ENCODE data around the gene ZRSR2. TPM values are rescaled to one million over a fixed set of nuclear protein-coding genes. Genes with fewer than 3 reads are reported as not detected.
A peak's percentile ranks its signal among the peaks of the same experiment; 100 is the strongest.
"Not testable (repeated sequence)": the region's sequence is repeated elsewhere in the genome, so short reads cannot be mapped to it uniquely, and the experiment has no call there.

ZRSR2 gene
- total RNA-seq, 4 donors from 2014 or later: 8.3 to 12.0 (median 11.0) TPM

DNA sequence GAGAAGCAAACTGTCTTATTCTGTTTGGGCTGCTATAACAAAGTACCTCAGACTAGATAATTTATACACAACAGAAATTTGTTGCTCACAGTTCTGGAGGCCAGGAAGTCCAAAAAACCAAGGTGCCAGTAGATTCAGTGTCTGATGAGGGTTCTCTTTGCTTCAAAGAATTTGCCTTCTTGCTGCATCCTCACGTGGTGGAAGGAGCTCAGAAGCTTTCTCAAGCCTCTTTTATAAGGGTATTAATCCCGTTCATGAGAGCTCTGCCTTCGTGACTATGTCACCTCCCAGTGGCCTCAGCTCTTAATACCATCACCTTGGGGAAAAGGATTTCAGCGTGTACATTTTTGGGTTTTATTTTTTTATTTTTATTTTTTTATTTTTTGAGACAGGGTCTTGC is 32.1 kb upstream of the ZRSR2 start:
- no peak for ATAC-seq
- TF ChIP-seq POLR2AphosphoS5 (IDR thresholded peaks at IDR 0.05): no peak
- no peaks in the 10 kb centered on the region for H3K36me3 ChIP-seq
- peaks cover 0 to 7% (median 0%) of the 10 kb centered on the region in 3 donors for H3K4me1 ChIP-seq
- no peaks in the 10 kb centered on the region for H3K27me3 ChIP-seq
- no peak overlapping the region for H3K4me3 ChIP-seq
- 20 to 70% methylated on average over 1 to 4 of the region's 4 CpGs for WGBS, 2 donors (ENCODE audit: low coverage in 1 of 2)
- no peak overlapping the region for H3K27ac ChIP-seq
- H3K9me3 ChIP-seq: no peaks in the 10 kb centered on the region

DNA sequence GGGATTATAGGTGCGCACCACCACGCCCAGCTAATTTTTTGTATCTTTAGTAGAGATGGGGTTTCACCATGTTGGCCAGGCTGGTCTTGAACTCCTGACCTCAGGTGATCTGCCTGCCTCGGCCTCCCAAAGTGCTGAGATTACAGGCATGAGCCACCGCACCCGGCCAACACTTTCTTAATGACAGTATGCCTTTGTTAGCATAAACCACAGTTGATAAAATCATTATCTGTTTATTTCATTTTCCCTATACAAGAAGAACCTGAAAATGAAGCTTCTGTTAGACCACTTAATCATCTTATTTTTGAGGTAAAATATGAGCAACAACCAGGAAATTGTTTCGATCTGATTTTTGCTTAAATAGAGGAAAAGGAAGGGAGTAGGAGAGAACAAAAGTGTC is 30.4 kb upstream of the ZRSR2 start:
- not testable (repeated sequence) for H3K27me3 ChIP-seq, H3K9me3 ChIP-seq, ATAC-seq, H3K27ac ChIP-seq, H3K4me1 ChIP-seq, H3K4me3 ChIP-seq, H3K36me3 ChIP-seq
- WGBS, 2 donors (ENCODE audit: low coverage in 1 of 2): 80 to 86% methylated on average over 1 of the region's 6 CpGs

DNA sequence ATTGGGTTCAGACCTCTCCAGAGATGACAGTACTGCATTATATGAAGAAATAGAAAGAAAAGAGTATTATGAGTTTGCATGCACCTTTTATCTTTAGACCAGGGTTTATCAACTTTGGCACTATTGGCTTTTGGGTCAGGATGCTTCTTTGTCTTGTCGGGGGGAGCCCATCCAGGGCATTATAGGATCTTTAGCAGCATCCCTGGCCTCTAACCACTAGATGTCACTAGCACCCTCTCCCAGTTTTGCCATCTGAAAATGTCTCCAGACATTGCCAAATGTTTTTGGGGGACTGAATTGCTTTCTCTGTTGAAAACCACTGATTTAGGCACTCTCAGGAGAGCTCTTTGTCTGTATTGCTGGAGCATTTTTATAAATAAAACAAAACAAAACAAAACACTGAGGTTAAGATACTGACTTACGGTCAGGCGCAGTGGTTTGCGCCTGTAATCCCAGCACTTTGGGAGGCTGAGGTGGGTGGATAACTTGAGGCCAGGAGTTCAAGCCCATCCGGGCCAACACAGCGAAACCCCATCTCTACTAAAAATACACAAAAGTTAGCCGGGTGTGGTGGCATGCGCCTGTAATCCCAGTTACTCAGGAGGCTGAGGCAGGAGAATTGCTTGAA is 28.6 kb upstream of the ZRSR2 start:
- peaks cover 0 to 7% (median 0%) of the 10 kb centered on the region in 3 donors for H3K4me1 ChIP-seq
- TF ChIP-seq EP300 (IDR thresholded peaks at IDR 0.05) (no peak), POLR2AphosphoS5 (IDR thresholded peaks at IDR 0.05) (no peak), POLR2A (IDR thresholded peaks at IDR 0.05) (no peak)
- TF ChIP-seq, protein P1, sequence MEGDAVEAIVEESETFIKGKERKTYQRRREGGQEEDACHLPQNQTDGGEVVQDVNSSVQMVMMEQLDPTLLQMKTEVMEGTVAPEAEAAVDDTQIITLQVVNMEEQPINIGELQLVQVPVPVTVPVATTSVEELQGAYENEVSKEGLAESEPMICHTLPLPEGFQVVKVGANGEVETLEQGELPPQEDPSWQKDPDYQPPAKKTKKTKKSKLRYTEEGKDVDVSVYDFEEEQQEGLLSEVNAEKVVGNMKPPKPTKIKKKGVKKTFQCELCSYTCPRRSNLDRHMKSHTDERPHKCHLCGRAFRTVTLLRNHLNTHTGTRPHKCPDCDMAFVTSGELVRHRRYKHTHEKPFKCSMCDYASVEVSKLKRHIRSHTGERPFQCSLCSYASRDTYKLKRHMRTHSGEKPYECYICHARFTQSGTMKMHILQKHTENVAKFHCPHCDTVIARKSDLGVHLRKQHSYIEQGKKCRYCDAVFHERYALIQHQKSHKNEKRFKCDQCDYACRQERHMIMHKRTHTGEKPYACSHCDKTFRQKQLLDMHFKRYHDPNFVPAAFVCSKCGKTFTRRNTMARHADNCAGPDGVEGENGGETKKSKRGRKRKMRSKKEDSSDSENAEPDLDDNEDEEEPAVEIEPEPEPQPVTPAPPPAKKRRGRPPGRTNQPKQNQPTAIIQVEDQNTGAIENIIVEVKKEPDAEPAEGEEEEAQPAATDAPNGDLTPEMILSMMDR (IDR thresholded peaks at IDR 0.05): peak; percentile 33 to 78 (median 38)
- no peaks in the 10 kb centered on the region for H3K27me3 ChIP-seq
- H3K36me3 ChIP-seq: no peaks in the 10 kb centered on the region
- H3K9me3 ChIP-seq: no peaks in the 10 kb centered on the region
- 13% methylated on average over 1 of the region's 8 CpGs; no CpG with 5 or more reads in 1 of the 2 donors for WGBS, 2 donors (ENCODE audit: low coverage in 1 of 2)
- no peak overlapping the region for H3K4me3 ChIP-seq
- no peak for ATAC-seq
- no peak overlapping the region for H3K27ac ChIP-seq

DNA sequence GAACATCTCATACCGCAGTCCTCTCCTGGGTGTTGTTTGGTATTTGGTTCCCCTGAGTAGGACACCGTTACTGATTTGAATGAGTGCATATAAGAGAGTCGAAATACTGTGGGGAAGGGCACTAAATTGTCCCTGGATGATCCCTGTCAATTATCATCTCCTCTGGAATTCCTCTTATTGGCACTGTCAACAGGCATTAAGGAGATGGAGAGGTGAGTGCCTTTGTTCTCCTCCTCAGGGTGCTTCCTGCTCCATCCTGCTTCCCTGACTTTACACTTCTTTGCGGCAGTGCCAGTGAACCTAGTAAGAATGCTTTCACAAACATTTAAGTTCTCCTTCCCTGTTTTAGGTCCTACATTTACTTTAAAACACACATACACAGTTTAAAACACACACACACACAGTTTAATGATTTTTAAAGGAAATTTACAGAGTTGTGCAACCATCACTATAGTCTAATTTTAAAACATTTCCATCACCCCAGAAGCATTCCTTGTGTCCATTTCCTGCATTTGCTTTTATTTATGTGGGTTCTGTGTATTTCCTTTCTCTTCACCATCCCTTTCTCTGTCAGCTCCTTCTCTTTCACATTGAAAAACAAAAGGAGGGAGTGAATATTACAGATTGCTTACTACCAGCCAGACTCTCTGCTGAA is 20.9 kb upstream of the ZRSR2 start:
- H3K9me3 ChIP-seq: no peaks in the 10 kb centered on the region
- no peak for ATAC-seq
- H3K4me1 ChIP-seq: no peaks in the 10 kb centered on the region
- no peak overlapping the region for H3K27ac ChIP-seq
- 69 to 71% methylated on average over 3 to 4 of the region's 4 CpGs for WGBS, 2 donors (ENCODE audit: low coverage in 1 of 2)
- no peak overlapping the region for H3K4me3 ChIP-seq
- TF ChIP-seq, protein P1 (IDR thresholded peaks at IDR 0.05): no peak
- TF ChIP-seq POLR2AphosphoS5 (IDR thresholded peaks at IDR 0.05): no peak
- no peaks in the 10 kb centered on the region for H3K27me3 ChIP-seq
- H3K36me3 ChIP-seq: no peaks in the 10 kb centered on the region

DNA sequence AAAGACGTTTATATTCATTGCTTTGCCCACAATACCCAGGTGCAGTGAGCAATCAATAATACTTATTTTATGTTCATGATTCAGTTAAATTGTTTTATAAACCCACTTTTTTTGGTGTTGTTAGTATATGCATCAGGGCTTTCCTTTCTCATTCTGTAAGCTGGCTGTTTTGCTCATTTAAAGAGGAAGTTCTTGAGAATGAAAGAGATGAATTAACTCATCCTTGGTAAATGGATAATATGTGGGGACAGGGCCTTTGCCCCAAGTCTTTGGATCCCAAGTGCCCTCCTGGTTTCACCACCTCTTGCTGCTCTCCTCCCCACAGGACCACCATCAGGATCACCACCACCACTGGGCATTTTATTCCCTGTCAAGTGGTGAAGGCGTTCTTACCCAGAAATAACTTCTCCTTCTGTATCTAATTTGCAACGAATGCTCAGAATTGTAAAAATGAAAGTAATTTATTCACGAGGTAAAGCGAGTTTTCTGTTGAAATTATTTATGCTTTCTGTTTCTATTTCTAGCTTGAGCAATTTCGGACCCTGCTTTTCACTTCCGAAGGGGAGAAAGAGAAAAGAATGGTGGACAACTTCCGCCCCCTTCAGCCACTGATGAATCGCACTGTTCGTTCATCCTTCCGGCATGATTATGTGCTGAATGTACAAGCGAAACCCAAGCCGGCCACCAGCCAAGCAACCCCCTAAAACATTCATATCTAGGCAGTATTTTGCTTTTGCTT is 8.2 kb upstream of the ZRSR2 start:
- no peaks in the 10 kb centered on the region for H3K4me1 ChIP-seq
- WGBS, 2 donors (ENCODE audit: low coverage in 1 of 2): 44 to 77% methylated on average over 1 to 13 of the region's 13 CpGs
- H3K27ac ChIP-seq: no peak overlapping the region
- H3K27me3 ChIP-seq: no peaks in the 10 kb centered on the region
- ATAC-seq: no peak
- H3K9me3 ChIP-seq: no peaks in the 10 kb centered on the region
- peaks cover 0 to 56% of the 10 kb centered on the region in 2 donors for H3K36me3 ChIP-seq
- TF ChIP-seq EP300 (IDR thresholded peaks at IDR 0.05) (no peak), POLR2AphosphoS5 (IDR thresholded peaks at IDR 0.05) (no peak)
- no peak overlapping the region for H3K4me3 ChIP-seq

DNA sequence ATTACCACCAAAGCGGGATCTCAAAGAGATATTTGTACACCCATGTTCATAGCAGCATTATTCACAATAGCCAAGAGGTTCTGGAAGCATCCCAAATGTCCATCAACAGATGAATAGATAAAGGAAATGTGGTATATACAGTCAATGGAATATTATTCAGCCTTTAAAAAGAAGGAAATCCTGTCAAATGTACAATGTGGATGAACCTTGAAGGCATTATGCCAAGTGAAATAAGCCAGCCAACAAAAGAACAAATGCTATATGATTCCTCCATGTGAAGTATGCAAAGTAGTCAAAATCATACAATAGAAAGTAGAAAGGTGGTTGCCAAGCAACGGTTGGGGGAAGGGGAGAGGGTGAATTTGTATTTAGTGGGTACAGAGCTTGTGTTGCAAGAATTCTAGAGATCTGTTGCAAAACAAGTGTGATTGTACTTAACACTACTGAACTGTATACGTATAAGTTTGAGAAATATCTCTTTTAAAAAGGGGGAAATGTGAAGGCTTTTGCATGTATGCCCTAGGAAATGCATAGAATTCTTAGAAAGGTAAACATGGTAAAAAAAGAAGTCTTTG is 5.0 kb upstream of the ZRSR2 start:
- 86 to 92% methylated on average over 2 of the region's 3 CpGs for WGBS, 2 donors (ENCODE audit: low coverage in 1 of 2)
- ATAC-seq: no peak
- TF ChIP-seq, protein P1 (IDR thresholded peaks at IDR 0.05): no peak
- TF ChIP-seq EP300 (IDR thresholded peaks at IDR 0.05): no peak
- TF ChIP-seq POLR2AphosphoS5 (IDR thresholded peaks at IDR 0.05): no peak
- TF ChIP-seq POLR2A (IDR thresholded peaks at IDR 0.05): no peak
- no peak overlapping the region for H3K4me3 ChIP-seq
- no peaks in the 10 kb centered on the region for H3K27me3 ChIP-seq
- peaks cover 0 to 4% (median 0%) of the 10 kb centered on the region in 3 donors for H3K4me1 ChIP-seq
- no peaks in the 10 kb centered on the region for H3K9me3 ChIP-seq
- peaks cover 0 to 35% of the 10 kb centered on the region in 2 donors for H3K36me3 ChIP-seq
- no peak overlapping the region for H3K27ac ChIP-seq
